Smooth muscle cell (in vitro differentiated cells): Measurements from ENCODE around the gene MAP3K2. TPM values are rescaled to one million over a fixed set of nuclear protein-coding genes. Genes with fewer than 3 reads are reported as not detected.

Experiments used
- DNase-seq: peaks from one replicate; lab custom pipeline; 2025; ENCODE audit not compliant: unreplicated experiment; lab: John Stamatoyannopoulos, UW
- H2AFZ ChIP-seq: fragments of 200-600 bp; sonication (generic); 2 replicates; pipeline ENCODE4 v1.6.0; 2016; ENCODE audit warnings: antibody characterized with exemption, low read depth, mild to moderate bottlenecking
- H3F3A ChIP-seq: fragments of 200-600 bp; sonication (generic); 2 replicates; pipeline ENCODE4 v1.6.0; 2017; ENCODE audit warnings: antibody characterized with exemption, low read depth
- H3K27ac ChIP-seq: fragments of 200-600 bp; sonication (generic); 2 replicates; pipeline ENCODE4 v1.5.1; 2016; ENCODE audit warnings: low read depth, mild to moderate bottlenecking
- H3K27me3 ChIP-seq: fragments of 200-600 bp; sonication (generic); 2 replicates; pipeline ENCODE4 v1.6.1; 2016; ENCODE audit warnings: low read depth, mild to moderate bottlenecking
- H3K36me3 ChIP-seq: fragments of 200-600 bp; sonication (generic); 2 replicates; pipeline ENCODE4 v1.5.1; 2016; ENCODE audit warnings: low read depth
- H3K4me1 ChIP-seq: fragments of 200-600 bp; sonication (generic); 2 replicates; pipeline ENCODE4 v1.5.1; 2016; ENCODE audit warnings: low read depth
- H3K4me2 ChIP-seq: fragments of 200-600 bp; sonication (generic); 2 replicates; pipeline ENCODE4 v1.6.0; 2016; ENCODE audit warnings: mild to moderate bottlenecking
- H3K4me3 ChIP-seq: fragments of 200-600 bp; sonication (generic); 2 replicates; pipeline ENCODE4 v1.5.1; 2016; ENCODE audit warnings: mild to moderate bottlenecking
- H3K79me2 ChIP-seq: fragments of 200-600 bp; sonication (generic); 2 replicates; pipeline ENCODE4 v1.6.0; 2016; ENCODE audit warnings: low read depth, mild to moderate bottlenecking
- H3K9ac ChIP-seq: fragments of 200-600 bp; sonication (generic); 2 replicates; pipeline ENCODE4 v1.6.0; 2016; ENCODE audit warnings: low read depth
- H3K9me3 ChIP-seq: fragments of 200-600 bp; sonication (generic); replicated peaks from 2 replicates; pipeline ENCODE4 v1.5.1; 2016; ENCODE audit warnings: low read depth
- H4K20me1 ChIP-seq: fragments of 200-600 bp; sonication (generic); 2 replicates; pipeline ENCODE4 v1.6.0; 2016; ENCODE audit warnings: low read depth
- CTCF ChIP-seq: fragments of 200-600 bp; sonication (generic); IDR thresholded peaks from 2 replicates; pipeline ENCODE4 v1.5.1; 2017; ENCODE audit warnings: borderline replicate concordance, mild to moderate bottlenecking, antibody characterized with exemption; ENCODE audit not compliant: insufficient read depth, poor library complexity, severe bottlenecking
- WGBS: methylation state at CpG from one replicate; pipeline ENCODE4 v1.1.7; 2016; ENCODE audit warnings: low lambda C conversion rate; 5-methylcytosine and 5-hydroxymethylcytosine counted together
- polyA plus RNA-seq: library from polyadenylated mRNA; unstranded; fragments of >200 nt; fragmentation: Nextera tagmentation; extraction: Ambion mirVana; gene quantifications from 2 replicates; pipeline ENCODE4 v1.2.1, GENCODE V29; 2016
- total RNA-seq: library from RNA; depleted of rRNA; stranded (reverse); fragments of >200 nt; gene quantifications from 2 replicates; pipeline ENCODE4 v1.2.3, GENCODE V29; 2014

Gene MAP3K2
- total and polyA plus RNA-seq, 2 experiments from 2014 or later: 39.2 to 46.7 TPM

DNA sequence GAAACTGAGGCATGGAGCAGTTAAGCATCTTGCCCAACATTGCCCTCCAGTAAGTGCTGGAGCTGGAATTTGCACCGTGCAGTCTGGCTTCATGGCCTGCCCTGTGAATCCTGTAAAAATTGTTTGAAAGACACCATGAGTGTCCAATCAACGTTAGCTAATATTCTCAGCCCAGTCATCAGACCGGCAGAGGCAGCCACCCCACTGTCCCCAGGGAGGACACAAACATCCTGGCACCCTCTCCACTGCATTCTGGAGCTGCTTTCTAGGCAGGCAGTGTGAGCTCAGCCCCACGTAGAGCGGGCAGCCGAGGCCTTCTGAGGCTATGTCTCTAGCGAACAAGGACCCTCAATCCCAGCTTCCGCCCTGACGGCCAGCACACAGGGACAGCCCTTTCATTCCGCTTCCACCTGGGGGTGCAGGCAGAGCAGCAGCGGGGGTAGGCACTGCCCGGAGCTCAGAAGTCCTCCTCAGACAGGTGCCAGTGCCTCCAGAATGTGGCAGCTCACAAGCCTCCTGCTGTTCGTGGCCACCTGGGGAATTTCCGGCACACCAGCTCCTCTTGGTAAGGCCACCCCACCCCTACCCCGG is 31.8 kb upstream of the MAP3K2 start:
- Histone ChIP-seq H3K36me3 (no peaks in the 10 kb centered on the region), H3K4me1 (peaks cover 8% of the 10 kb centered on the region), H3K4me2 (no peak overlapping the region), H2AFZ (no peak overlapping the region), H3K27me3 (peaks cover 26% of the 10 kb centered on the region), H4K20me1 (no peaks in the 10 kb centered on the region), H3K4me3 (no peak overlapping the region), H3K27ac (no peak overlapping the region), H3F3A (peaks cover 4% of the 10 kb centered on the region), H3K79me2 (no peaks in the 10 kb centered on the region), H3K9me3 (no peaks in the 10 kb centered on the region), H3K9ac (no peak overlapping the region)
- TF ChIP-seq CTCF: no peak
- 93% methylated on average over 15 of the region's 15 CpGs for WGBS
- no peak for DNase-seq

DNA sequence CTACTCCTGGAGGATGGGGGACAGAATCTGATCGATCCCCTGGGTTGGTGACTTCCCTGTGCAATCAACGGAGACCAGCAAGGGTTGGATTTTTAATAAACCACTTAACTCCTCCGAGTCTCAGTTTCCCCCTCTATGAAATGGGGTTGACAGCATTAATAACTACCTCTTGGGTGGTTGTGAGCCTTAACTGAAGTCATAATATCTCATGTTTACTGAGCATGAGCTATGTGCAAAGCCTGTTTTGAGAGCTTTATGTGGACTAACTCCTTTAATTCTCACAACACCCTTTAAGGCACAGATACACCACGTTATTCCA is 31.3 kb upstream of the MAP3K2 start:
- no peaks in the 10 kb centered on the region for H3K36me3 ChIP-seq
- H3K9ac ChIP-seq: no peak overlapping the region
- no peaks in the 10 kb centered on the region for H3K9me3 ChIP-seq
- no peaks in the 10 kb centered on the region for H4K20me1 ChIP-seq
- no peak overlapping the region for H2AFZ ChIP-seq
- H3K27ac ChIP-seq: no peak overlapping the region
- H3K79me2 ChIP-seq: no peaks in the 10 kb centered on the region
- H3F3A ChIP-seq: peaks cover 2% of the 10 kb centered on the region
- WGBS: 95% methylated on average over 4 of the region's 4 CpGs
- no peak for DNase-seq
- H3K4me2 ChIP-seq: no peak overlapping the region
- no peak for TF ChIP-seq CTCF
- H3K27me3 ChIP-seq: peaks cover 21% of the 10 kb centered on the region
- H3K4me1 ChIP-seq: peaks cover 8% of the 10 kb centered on the region
- no peak overlapping the region for H3K4me3 ChIP-seq

DNA sequence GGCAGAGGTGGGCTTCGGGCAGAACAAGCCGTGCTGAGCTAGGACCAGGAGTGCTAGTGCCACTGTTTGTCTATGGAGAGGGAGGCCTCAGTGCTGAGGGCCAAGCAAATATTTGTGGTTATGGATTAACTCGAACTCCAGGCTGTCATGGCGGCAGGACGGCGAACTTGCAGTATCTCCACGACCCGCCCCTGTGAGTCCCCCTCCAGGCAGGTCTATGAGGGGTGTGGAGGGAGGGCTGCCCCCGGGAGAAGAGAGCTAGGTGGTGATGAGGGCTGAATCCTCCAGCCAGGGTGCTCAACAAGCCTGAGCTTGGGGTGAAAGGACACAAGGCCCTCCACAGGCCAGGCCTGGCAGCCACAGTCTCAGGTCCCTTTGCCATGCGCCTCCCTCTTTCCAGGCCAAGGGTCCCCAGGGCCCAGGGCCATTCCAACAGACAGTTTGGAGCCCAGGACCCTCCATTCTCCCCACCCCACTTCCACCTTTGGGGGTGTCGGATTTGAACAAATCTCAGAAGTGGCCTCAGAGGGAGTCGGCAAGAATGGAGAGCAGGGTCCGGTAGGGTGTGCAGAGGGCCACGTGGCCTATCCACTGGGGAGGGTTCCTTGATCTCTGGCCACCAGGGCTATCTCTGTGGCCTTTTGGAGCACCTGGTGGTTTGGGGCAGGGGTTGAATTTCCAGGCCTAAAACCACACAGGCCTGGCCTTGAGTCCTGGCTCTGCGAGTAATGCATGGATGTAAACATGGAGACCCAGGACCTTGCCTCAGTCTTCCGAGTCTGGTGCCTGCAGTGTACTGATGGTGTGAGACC is 30.7 kb upstream of the MAP3K2 start, which contains the start of gene PROC:
Gene PROC (plus strand): TSS at position 128 of the 812 bp plus-strand sequence. CDS start 1,516 bp downstream, outside the sequence.
- Histone ChIP-seq H3F3A (peaks cover 6% of the 10 kb centered on the region), H3K79me2 (no peaks in the 10 kb centered on the region), H3K27ac (no peak within 1 kb of the TSS), H3K4me3 (no peak within 1 kb of the TSS), H3K36me3 (no peaks in the 10 kb centered on the region), H3K4me2 (no peak within 1 kb of the TSS), H3K27me3 (peaks cover 16% of the 10 kb centered on the region), H2AFZ (no peak within 1 kb of the TSS), H4K20me1 (no peaks in the 10 kb centered on the region), H3K9me3 (peaks cover under 1% of the 10 kb centered on the region), H3K9ac (no peak within 1 kb of the TSS), H3K4me1 (peaks cover 8% of the 10 kb centered on the region)
- TF ChIP-seq CTCF: no peak
- WGBS: 92% methylated on average over 16 of the region's 16 CpGs
- no peak for DNase-seq

- H3K36me3 ChIP-seq: no peaks in the 10 kb centered on the region
- DNase-seq: no peak
- 92% methylated on average over 8 of the region's 8 CpGs for WGBS
- no peak for TF ChIP-seq CTCF
- no peak overlapping the region for H3K4me3 ChIP-seq
- no peak overlapping the region for H3K9ac ChIP-seq
- H3K4me2 ChIP-seq: no peak overlapping the region
- peaks cover 5% of the 10 kb centered on the region for H3K9me3 ChIP-seq
- peaks cover 6% of the 10 kb centered on the region for H3F3A ChIP-seq
- H2AFZ ChIP-seq: no peak overlapping the region
- H3K79me2 ChIP-seq: no peaks in the 10 kb centered on the region
- no peaks in the 10 kb centered on the region for H4K20me1 ChIP-seq
- peaks cover 8% of the 10 kb centered on the region for H3K4me1 ChIP-seq
- peaks cover 5% of the 10 kb centered on the region for H3K27me3 ChIP-seq
- no peak overlapping the region for H3K27ac ChIP-seq
Observed at GRCh38 chr2:127417406-127417805, 29.6 kb upstream of the MAP3K2 start.
